ENCODE measurements around the gene RNF157.
A peak's percentile ranks its signal among the peaks of the same experiment; 100 is the strongest.
"Not testable (repeated sequence)": the region's sequence is repeated elsewhere in the genome, so short reads cannot be mapped to it uniquely, and the experiment has no call there.

RNF157 gene

DNA sequence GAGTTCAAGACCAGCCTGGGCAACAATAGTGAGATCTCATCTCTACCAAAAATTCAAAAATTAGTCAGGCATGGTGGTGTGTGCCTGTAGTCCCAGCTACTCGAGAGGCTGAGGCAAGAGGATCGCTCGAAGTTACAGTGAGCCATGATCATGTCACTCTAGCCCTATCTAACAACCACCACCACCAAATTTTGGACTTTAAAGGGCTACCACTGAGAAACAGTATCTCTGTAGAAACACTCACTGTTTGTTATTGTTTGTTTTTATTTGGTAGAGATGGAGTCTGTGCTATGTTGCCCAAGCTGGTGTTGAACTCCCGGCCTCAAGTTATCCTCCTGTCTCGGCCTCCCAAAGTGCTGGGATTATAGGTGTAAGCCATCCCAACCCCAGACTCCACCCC, 23.6 kb upstream of the RNF157 start:
- TF ChIP-seq, protein P1, sequence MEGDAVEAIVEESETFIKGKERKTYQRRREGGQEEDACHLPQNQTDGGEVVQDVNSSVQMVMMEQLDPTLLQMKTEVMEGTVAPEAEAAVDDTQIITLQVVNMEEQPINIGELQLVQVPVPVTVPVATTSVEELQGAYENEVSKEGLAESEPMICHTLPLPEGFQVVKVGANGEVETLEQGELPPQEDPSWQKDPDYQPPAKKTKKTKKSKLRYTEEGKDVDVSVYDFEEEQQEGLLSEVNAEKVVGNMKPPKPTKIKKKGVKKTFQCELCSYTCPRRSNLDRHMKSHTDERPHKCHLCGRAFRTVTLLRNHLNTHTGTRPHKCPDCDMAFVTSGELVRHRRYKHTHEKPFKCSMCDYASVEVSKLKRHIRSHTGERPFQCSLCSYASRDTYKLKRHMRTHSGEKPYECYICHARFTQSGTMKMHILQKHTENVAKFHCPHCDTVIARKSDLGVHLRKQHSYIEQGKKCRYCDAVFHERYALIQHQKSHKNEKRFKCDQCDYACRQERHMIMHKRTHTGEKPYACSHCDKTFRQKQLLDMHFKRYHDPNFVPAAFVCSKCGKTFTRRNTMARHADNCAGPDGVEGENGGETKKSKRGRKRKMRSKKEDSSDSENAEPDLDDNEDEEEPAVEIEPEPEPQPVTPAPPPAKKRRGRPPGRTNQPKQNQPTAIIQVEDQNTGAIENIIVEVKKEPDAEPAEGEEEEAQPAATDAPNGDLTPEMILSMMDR (IDR thresholded peaks at IDR 0.05; ENCODE audit: insufficient read depth, low read length, poor library complexity, severe bottlenecking), result no peak
- Histone ChIP-seq H3K4me3 (replicated peaks; ENCODE audit: low read depth, low read length) (no peak overlapping the region; the same call in 1 of the 2 replicates), H3K27me3 (replicated peaks; ENCODE audit: control insufficient read depth, insufficient read depth, low read length) (no peaks in the 10 kb centered on the region), H3K36me3 (ENCODE audit: control insufficient read depth, insufficient read depth, low read length) (peaks cover under 1% of the 10 kb centered on the region)
- DNase-seq (ENCODE audit: extremely low read depth, insufficient read length), result no peak

DNA sequence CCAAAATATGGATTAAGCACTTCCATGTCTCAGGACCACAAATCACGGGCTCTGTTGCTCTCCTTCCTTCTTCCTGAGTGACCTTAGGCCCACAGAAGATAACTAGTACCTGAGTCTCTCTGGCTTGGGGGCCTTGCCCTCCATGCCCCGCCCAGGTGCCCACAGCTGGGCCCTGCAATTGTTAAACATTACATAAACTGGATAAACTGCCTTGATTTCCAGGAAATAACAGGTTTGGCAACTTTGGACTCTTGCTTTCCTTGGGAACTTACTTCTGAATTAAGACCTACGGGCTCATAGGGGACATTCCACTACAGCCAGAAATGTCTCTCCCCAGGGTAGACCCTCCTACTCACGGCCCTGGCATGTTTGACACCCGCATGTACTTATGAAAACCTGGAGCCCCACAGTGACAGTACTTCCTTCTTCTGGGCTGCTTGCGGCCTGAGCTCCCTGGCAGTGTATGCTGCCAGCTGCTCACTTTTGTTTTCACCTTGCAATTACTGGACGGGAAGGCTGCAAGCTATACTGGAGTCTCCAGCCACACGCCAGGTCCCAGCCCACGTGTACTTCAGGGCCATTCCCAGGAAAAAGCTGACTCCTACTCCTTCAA, 22.5 kb upstream of the RNF157 start:
- H3K27me3 ChIP-seq (replicated peaks; ENCODE audit: control insufficient read depth, insufficient read depth, low read length), result no peaks in the 10 kb centered on the region
- TF ChIP-seq, protein P1 (IDR thresholded peaks at IDR 0.05; ENCODE audit: insufficient read depth, low read length, poor library complexity, severe bottlenecking), result no peak
- peak; percentile 67 for DNase-seq (ENCODE audit: extremely low read depth, insufficient read length)
- H3K36me3 ChIP-seq (ENCODE audit: control insufficient read depth, insufficient read depth, low read length), result no peaks in the 10 kb centered on the region; the same call in 1 of the 2 replicates
- H3K4me3 ChIP-seq (replicated peaks; ENCODE audit: low read depth, low read length), result peak overlapping the region; percentile 46

DNA sequence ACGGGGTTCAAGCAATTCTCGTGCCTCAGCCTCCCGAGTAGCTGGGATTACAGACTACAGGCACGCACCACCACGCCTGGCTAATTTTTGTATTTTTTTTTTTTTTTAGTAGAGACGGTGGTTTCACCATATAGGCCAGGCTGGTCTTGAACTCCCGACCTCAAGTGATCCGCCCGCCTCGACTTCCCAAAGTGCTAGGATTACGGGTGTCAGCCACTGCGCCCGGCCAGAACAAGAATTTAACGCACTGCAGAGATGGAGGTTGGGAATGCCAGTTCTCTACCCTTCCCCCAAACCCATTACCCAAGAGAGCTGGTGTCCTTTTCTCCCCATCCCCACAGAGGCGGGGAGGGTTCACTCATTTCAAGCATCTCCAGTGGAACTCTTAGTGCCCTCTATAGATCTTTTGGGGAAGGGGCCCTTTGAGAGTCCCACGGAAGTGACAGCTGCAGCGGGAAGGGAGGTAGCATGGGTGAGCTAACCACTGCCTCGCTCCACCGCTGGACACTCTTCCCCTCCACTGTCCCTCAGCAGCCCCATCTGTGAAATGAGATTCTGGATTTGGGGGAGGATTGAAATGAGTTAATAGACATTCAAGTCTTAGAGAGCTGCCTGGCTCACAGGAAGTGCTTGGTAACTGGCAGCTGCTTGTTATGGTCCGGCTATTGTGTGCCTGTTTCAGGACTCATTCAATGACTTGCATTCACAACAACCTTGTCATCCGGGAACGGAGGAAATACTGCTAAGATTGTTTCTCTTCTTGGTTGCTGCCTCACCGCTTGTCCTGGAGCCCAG, 21.3 kb upstream of the RNF157 start:
- TF ChIP-seq, protein P1 (IDR thresholded peaks at IDR 0.05; ENCODE audit: insufficient read depth, low read length, poor library complexity, severe bottlenecking), result no peak
- H3K27me3 ChIP-seq (replicated peaks; ENCODE audit: control insufficient read depth, insufficient read depth, low read length), result no peaks in the 10 kb centered on the region
- DNase-seq (ENCODE audit: extremely low read depth, insufficient read length), result peak; percentile 74
- no peaks in the 10 kb centered on the region for H3K36me3 ChIP-seq (ENCODE audit: control insufficient read depth, insufficient read depth, low read length)
- H3K4me3 ChIP-seq (replicated peaks; ENCODE audit: low read depth, low read length), result peak overlapping the region; percentile 46

DNA sequence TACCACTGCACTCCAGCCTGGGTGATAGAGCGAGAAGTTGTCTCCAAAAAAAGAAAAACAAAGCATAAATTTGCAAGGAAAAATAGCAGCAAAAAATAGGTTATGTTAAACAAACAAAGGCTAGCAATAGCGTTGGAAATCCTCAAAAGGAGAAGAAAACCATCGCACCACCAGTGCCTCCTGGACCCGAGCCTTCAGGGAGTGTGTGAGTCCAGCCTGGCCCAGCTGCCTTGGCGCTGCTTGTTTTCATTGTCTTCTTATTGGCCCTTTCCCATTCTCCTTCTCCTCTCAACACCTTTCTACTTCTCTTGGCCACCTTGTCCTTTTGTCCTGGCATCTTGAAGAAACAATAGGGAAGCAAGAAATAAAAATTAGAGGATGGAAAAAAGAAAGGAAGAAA, 20.4 kb upstream of the RNF157 start:
- Histone ChIP-seq H3K27me3 (replicated peaks; ENCODE audit: control insufficient read depth, insufficient read depth, low read length) (no peaks in the 10 kb centered on the region), H3K36me3 (ENCODE audit: control insufficient read depth, insufficient read depth, low read length) (no peaks in the 10 kb centered on the region), H3K4me3 (replicated peaks; ENCODE audit: low read depth, low read length) (peak overlapping the region; percentile 46)
- TF ChIP-seq, protein P1 (IDR thresholded peaks at IDR 0.05; ENCODE audit: insufficient read depth, low read length, poor library complexity, severe bottlenecking), result no peak
- no peak for DNase-seq (ENCODE audit: extremely low read depth, insufficient read length)

DNA sequence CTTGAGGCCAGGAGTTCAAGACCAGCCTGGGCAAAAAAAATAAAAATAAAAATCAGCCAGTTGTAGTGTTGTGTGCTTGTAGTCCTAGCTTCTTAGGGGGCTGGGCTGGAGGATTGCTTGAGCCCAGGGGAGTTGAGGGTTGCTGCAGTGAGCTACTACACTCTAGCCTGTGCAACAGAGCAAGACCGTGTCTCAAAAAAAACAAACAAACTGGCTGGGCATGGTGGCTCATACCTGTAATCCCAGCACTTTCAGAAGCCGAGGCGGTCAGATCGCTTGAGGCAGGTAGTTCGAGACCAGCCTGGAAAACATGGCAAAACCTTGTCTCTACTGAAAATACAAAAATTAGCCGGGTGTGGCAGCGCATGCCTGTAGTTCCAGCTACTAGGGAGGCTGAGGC, 19.9 kb upstream of the RNF157 start:
- H3K36me3 ChIP-seq (ENCODE audit: control insufficient read depth, insufficient read depth, low read length), result no peaks in the 10 kb centered on the region
- H3K27me3 ChIP-seq (replicated peaks; ENCODE audit: control insufficient read depth, insufficient read depth, low read length), result no peaks in the 10 kb centered on the region
- H3K4me3 ChIP-seq (replicated peaks; ENCODE audit: low read depth, low read length), result no peak overlapping the region
- no peak for DNase-seq (ENCODE audit: extremely low read depth, insufficient read length)
- TF ChIP-seq, protein P1 (IDR thresholded peaks at IDR 0.05; ENCODE audit: insufficient read depth, low read length, poor library complexity, severe bottlenecking), result no peak

DNA sequence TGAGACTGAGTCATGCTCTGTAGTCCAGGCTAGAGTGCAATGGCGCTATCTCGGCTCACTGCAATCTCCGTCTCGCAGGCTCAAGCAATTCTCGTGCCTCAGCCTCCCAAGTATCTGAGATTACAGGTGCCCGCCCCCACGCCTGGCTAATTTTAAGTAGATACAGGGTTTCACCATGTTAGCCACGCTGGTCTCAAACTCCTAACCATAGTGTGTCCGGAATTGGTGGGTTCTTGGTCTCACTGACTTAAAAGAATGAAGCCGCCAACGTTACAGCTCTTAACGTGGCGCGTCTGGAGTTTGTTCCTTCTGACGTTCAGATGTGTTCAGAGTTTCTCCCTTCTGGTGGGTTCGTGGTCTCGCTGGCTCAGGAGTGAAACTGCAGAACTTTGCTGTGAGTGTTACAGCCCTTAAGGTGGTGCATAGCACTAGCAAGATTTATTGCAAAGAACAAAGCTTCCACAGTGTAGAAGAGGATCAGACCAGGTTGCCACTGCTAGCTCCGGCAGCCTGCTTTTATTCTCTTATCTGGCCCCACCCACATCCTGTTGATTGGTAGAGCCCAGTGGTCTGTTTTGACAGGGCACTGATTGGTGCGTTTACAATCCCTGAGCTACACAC, 16.2 kb upstream of the RNF157 start:
- not testable (repeated sequence) for DNase-seq (ENCODE audit: extremely low read depth, insufficient read length); H3K27me3 ChIP-seq (replicated peaks; ENCODE audit: control insufficient read depth, insufficient read depth, low read length); H3K36me3 ChIP-seq (ENCODE audit: control insufficient read depth, insufficient read depth, low read length); H3K4me3 ChIP-seq (replicated peaks; ENCODE audit: low read depth, low read length)

Measured in GM06990 (cell line).